ENCODE measurements around the gene CTNNAL1.

DNA sequence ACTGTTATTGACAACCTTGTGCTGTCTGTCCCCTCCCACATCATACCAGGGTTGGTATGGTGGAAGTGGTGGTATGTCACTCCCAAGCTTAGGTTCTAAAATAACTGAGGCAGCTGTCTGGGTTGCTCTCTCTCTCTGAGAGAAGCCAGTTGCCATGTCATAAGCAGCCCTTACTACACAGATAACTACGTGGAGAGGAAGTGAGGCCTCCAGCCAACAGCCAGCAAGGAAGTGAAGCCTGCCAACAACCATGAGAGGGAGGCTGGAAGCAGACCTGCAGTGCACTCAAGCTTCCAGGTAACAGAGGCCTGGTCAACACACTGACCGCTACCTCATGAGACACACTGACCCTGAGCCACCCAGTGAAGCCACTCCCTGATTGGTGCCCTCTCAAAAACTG is 18.6 kb downstream of the CTNNAL1 start:
- TF ChIP-seq, protein P1, sequence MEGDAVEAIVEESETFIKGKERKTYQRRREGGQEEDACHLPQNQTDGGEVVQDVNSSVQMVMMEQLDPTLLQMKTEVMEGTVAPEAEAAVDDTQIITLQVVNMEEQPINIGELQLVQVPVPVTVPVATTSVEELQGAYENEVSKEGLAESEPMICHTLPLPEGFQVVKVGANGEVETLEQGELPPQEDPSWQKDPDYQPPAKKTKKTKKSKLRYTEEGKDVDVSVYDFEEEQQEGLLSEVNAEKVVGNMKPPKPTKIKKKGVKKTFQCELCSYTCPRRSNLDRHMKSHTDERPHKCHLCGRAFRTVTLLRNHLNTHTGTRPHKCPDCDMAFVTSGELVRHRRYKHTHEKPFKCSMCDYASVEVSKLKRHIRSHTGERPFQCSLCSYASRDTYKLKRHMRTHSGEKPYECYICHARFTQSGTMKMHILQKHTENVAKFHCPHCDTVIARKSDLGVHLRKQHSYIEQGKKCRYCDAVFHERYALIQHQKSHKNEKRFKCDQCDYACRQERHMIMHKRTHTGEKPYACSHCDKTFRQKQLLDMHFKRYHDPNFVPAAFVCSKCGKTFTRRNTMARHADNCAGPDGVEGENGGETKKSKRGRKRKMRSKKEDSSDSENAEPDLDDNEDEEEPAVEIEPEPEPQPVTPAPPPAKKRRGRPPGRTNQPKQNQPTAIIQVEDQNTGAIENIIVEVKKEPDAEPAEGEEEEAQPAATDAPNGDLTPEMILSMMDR (IDR thresholded peaks at IDR 0.05 in 4 of 5, conservative IDR thresholded peaks at IDR 0.05 in 1 of 5), result no peak
- TF ChIP-seq POLR2A (IDR thresholded peaks at IDR 0.05), result no peak

Measured in gastrocnemius medialis (tissue), 4 donors.